BLaER1 (cell line): Measurements from ENCODE around the gene PTPRE.
A peak's percentile ranks its signal among the peaks of the same experiment; 100 is the strongest.

ENCODE experiments used
- H3K27ac ChIP-seq: shearing (Covaris generic); formaldehyde crosslinking; 2 replicates; pipeline ENCODE4 v1.8.1; 2022
- H3K27me3 ChIP-seq: shearing (Covaris generic); formaldehyde crosslinking; 2 replicates; pipeline ENCODE4 v1.8.1; 2022
- H3K36me3 ChIP-seq: shearing (Covaris generic); formaldehyde crosslinking; 2 replicates; pipeline ENCODE4 v1.8.1; 2022
- H3K4me1 ChIP-seq: shearing (Covaris generic); formaldehyde crosslinking; 2 replicates; pipeline ENCODE4 v1.8.1; 2022
- H3K4me2 ChIP-seq: shearing (Covaris generic); formaldehyde crosslinking; 2 replicates; pipeline ENCODE4 v1.8.1; 2022
- H3K4me3 ChIP-seq: shearing (Covaris generic); formaldehyde crosslinking; 2 replicates; pipeline ENCODE4 v1.8.1; 2022
- H3K9ac ChIP-seq: shearing (Covaris generic); formaldehyde crosslinking; 2 replicates; pipeline ENCODE4 v1.8.1; 2022
- H3K9me3 ChIP-seq: shearing (Covaris generic); formaldehyde crosslinking; 2 replicates; pipeline ENCODE4 v1.8.1; 2022
- H4K20me1 ChIP-seq: shearing (Covaris generic); formaldehyde crosslinking; 2 replicates; pipeline ENCODE4 v1.8.1; 2022
- Cebpa-rat ChIP-seq: shearing (Covaris generic); IDR thresholded peaks from 2 replicates; pipeline ENCODE4 v1.8.1; 2022

Gene PTPRE

GRCh38 chr10:127913368-127913759 is 6.5 kb downstream of the PTPRE start:
- Histone ChIP-seq H3K27me3 (peaks cover 15% of the 10 kb centered on the region), H3K4me2 (no peak overlapping the region), H3K4me1 (peaks cover 16% of the 10 kb centered on the region), H3K36me3 (no peaks in the 10 kb centered on the region; the same call in 1 of the 2 replicates), H3K4me3 (no peak overlapping the region), H3K9me3 (peaks cover 10% of the 10 kb centered on the region), H4K20me1 (no peaks in the 10 kb centered on the region), H3K9ac (no peak overlapping the region), H3K27ac (no peak overlapping the region)
- no peak for TF ChIP-seq Cebpa-rat

GRCh38 chr10:127915324-127915723 is 8.4 kb downstream of the PTPRE start:
- no peak for TF ChIP-seq Cebpa-rat
- Histone ChIP-seq H3K9ac (no peak overlapping the region), H3K27ac (no peak overlapping the region), H3K4me1 (peaks cover 36% of the 10 kb centered on the region), H3K36me3 (no peaks in the 10 kb centered on the region; the same call in 1 of the 2 replicates), H3K27me3 (no peaks in the 10 kb centered on the region), H3K4me2 (no peak overlapping the region), H3K9me3 (peaks cover 10% of the 10 kb centered on the region), H4K20me1 (no peaks in the 10 kb centered on the region), H3K4me3 (no peak overlapping the region)

GRCh38 chr10:127916826-127917225 is 9.9 kb downstream of the PTPRE start:
- no peaks in the 10 kb centered on the region; the same call in 1 of the 2 replicates for H3K36me3 ChIP-seq
- no peak overlapping the region for H3K4me2 ChIP-seq
- H3K9ac ChIP-seq, result no peak overlapping the region
- no peak overlapping the region for H3K4me3 ChIP-seq
- H3K27ac ChIP-seq, result no peak overlapping the region
- peaks cover 39% of the 10 kb centered on the region for H3K4me1 ChIP-seq
- no peak for TF ChIP-seq Cebpa-rat
- no peaks in the 10 kb centered on the region for H4K20me1 ChIP-seq
- H3K27me3 ChIP-seq, result no peaks in the 10 kb centered on the region
- H3K9me3 ChIP-seq, result peaks cover 10% of the 10 kb centered on the region

GRCh38 chr10:127918572-127918971 is 11.7 kb downstream of the PTPRE start:
- Histone ChIP-seq H3K4me3 (no peak overlapping the region), H4K20me1 (no peaks in the 10 kb centered on the region), H3K9me3 (peaks cover 10% of the 10 kb centered on the region), H3K9ac (no peak overlapping the region), H3K27me3 (no peaks in the 10 kb centered on the region), H3K36me3 (no peaks in the 10 kb centered on the region; the same call in 1 of the 2 replicates), H3K27ac (0 out of 2 replicates have a peak overlapping the region, but pooled peaks have one; percentile 84), H3K4me2 (peak overlapping the region; percentile 84), H3K4me1 (peaks cover 55% of the 10 kb centered on the region)
- no peak for TF ChIP-seq Cebpa-rat

- H3K4me1 ChIP-seq, result peaks cover 57% of the 10 kb centered on the region
- TF ChIP-seq Cebpa-rat, result no peak
- peak overlapping the region; percentile 42; the same call in 1 of the 2 replicates for H3K9ac ChIP-seq
- peak overlapping the region; percentile 84 for H3K27ac ChIP-seq
- H3K4me3 ChIP-seq, result peak overlapping the region; percentile 25
- H3K27me3 ChIP-seq, result no peaks in the 10 kb centered on the region
- no peaks in the 10 kb centered on the region; the same call in 1 of the 2 replicates for H3K36me3 ChIP-seq
- H3K4me2 ChIP-seq, result peak overlapping the region; percentile 84
- no peaks in the 10 kb centered on the region for H4K20me1 ChIP-seq
- H3K9me3 ChIP-seq, result peaks cover 10% of the 10 kb centered on the region
Observed at GRCh38 chr10:127919418-127920271, 12.7 kb downstream of the PTPRE start.

GRCh38 chr10:127920306-127921074 is 13.6 kb downstream of the PTPRE start:
- H3K4me2 ChIP-seq, result peak overlapping the region; percentile 84
- no peak for TF ChIP-seq Cebpa-rat
- no peaks in the 10 kb centered on the region for H3K27me3 ChIP-seq
- H3K27ac ChIP-seq, result peak overlapping the region; percentile 84
- H4K20me1 ChIP-seq, result no peaks in the 10 kb centered on the region
- peaks cover 61% of the 10 kb centered on the region for H3K4me1 ChIP-seq
- peaks cover 10% of the 10 kb centered on the region for H3K9me3 ChIP-seq
- H3K4me3 ChIP-seq, result peak overlapping the region; percentile 25
- H3K9ac ChIP-seq, result peak overlapping the region; percentile 42; the same call in 1 of the 2 replicates
- no peaks in the 10 kb centered on the region; the same call in 1 of the 2 replicates for H3K36me3 ChIP-seq

- Histone ChIP-seq H3K9me3 (peaks cover 6% of the 10 kb centered on the region), H3K27me3 (no peaks in the 10 kb centered on the region), H3K4me2 (peak overlapping the region; percentile 84), H3K4me3 (no peak overlapping the region), H3K9ac (no peak overlapping the region), H4K20me1 (no peaks in the 10 kb centered on the region), H3K36me3 (no peaks in the 10 kb centered on the region; the same call in 1 of the 2 replicates), H3K4me1 (peaks cover 69% of the 10 kb centered on the region), H3K27ac (peak overlapping the region; percentile 84)
- TF ChIP-seq Cebpa-rat, result no peak
Observed at GRCh38 chr10:127921075-127921752, 14.3 kb downstream of the PTPRE start.

GRCh38 chr10:127921753-127922145 is 14.8 kb downstream of the PTPRE start:
- Histone ChIP-seq H3K4me1 (peaks cover 74% of the 10 kb centered on the region), H3K4me3 (no peak overlapping the region), H3K4me2 (peak overlapping the region; percentile 84), H3K27me3 (no peaks in the 10 kb centered on the region), H3K9ac (no peak overlapping the region), H3K9me3 (peaks cover under 1% of the 10 kb centered on the region; the same call in 1 of the 2 replicates), H3K36me3 (no peaks in the 10 kb centered on the region; the same call in 1 of the 2 replicates), H4K20me1 (no peaks in the 10 kb centered on the region), H3K27ac (peak overlapping the region; percentile 84)
- TF ChIP-seq Cebpa-rat, result no peak

- Histone ChIP-seq H3K9me3 (no peaks in the 10 kb centered on the region), H3K27me3 (no peaks in the 10 kb centered on the region), H4K20me1 (no peaks in the 10 kb centered on the region), H3K4me3 (no peak overlapping the region), H3K27ac (peak overlapping the region; percentile 84), H3K4me2 (peak overlapping the region; percentile 84), H3K4me1 (peaks cover 79% of the 10 kb centered on the region), H3K36me3 (no peaks in the 10 kb centered on the region), H3K9ac (no peak overlapping the region)
- no peak for TF ChIP-seq Cebpa-rat
Observed at GRCh38 chr10:127922206-127922605, 15.3 kb downstream of the PTPRE start.
